ENCODE data around the gene NLN.

GRCh38 chr5:65833780-65834179 lies 111.8 kb downstream of the NLN start:
- TF ChIP-seq CTCF (IDR thresholded peaks at IDR 0.05) (no peak), POLR2A (IDR thresholded peaks at IDR 0.05) (no peak)

Data from adrenal gland (tissue), 5 donors.